Measurements from ENCODE around the gene PACSIN2.
A peak's percentile ranks its signal among the peaks of the same experiment; 100 is the strongest.
"Not testable (repeated sequence)": the region's sequence is repeated elsewhere in the genome, so short reads cannot be mapped to it uniquely, and the experiment has no call there.

The PACSIN2 gene

GRCh38 chr22:42991010-42991651, 23.8 kb downstream of the PACSIN2 start:
- DNase-seq: no peak

DNA sequence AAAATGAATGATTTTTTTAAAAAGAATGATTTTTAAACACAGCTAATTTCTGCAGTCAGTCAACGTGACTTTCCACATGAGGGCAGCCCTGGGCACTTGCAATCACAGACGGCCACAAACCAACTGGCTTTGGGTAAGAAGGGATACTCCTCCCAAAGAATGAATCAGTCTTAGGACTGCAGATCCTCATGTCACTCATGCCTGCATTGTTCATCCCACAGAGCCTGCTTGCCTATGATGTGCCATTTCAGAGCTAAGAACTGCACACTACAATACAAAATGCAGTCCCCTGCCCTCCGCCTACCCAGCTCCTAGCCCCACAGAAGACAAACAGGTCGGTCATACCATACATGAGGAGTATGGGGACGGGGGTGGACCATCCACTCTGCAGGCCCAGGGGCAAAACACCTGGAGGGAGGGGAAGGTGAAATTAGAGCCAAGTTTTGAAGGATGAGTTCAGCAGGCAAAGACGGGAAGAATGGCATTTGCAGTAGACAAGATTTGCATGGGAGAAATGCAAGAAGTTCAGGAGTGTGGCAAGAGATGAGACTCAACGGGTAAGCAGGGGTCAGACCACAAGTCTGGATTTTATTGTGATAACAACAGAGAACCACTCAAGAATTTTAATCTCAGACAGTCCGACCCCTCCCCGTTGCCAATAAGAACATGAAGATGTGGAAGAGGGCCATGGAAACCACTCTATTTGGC, 24.7 kb downstream of the PACSIN2 start:
- DNase-seq: no peak

GRCh38 chr22:42986115-42986514, 28.8 kb downstream of the PACSIN2 start:
- no peak for DNase-seq

DNA sequence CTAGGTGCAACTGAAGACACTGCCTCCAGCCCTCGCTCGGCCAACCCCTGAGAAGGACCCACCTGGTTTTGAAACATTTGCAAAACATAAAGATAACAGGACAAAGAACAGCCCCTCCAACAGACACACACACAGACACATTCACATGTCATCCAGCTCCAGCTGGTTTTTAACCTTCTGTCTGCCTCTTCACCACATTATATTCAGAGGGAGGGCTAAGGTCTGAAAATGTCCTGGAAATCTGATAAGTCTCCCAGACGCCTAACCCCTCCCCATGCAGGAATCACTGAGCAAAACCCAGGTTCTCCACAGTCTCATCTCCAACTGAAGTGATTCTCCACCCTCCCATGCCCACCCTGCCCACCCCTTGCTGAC, 29.4 kb downstream of the PACSIN2 start:
- no peak for DNase-seq

DNA sequence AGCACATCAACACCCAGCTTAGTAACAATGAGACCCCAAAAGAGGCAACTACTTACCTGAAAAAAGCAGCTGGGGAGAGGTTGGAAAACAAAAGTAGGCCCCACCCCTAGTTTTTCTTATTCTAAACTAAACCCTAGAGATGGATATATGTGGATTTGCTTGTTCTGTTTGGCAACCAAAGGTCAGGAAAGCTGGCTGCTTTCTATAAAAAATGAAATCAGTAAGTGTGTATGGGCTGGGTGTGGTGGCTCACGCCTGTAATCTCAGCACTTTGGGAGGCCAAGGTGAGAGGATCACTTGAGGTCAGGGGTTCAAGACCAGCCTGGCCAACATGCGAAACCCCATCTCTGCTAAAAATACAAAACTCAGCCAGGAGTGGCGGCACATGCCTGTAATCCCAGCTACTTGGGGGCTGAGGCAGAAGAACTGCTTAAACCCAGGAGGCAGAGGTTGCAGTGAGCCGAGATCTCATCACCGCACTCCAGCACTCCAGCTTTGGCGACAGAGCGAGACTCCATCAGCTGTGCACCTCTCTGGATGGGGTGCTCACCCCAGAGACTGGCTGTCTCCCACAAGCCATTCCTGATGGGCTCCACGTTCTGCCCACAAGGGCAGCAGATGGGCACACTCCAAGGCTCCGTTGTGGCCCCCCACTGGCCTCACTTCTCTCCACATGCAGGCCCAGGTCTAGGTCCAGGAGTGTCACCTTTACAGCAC, 30.0 kb downstream of the PACSIN2 start:
- DNase-seq: no peak

GRCh38 chr22:42984397-42984796, 30.6 kb downstream of the PACSIN2 start:
- no peak for DNase-seq

DNA sequence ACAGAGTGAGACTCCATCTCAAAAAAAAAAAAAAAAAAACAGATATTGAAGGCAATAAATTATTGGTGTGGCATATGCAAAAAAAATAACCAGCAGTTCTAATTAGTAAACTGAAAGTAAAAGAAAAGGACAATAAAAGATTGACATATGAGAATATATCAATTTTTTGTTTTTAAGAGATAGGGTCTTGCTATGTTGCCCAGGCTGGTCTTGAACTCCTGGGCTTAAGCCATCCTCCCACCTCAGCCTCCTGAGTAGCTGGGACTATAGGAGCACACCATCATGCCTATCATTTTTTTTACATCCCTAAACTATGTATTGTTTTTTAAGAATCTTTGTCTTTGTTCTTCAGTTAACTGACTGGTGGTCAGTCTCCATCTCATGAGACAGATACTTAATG, 31.5 kb downstream of the PACSIN2 start:
- no peak for DNase-seq

DNA sequence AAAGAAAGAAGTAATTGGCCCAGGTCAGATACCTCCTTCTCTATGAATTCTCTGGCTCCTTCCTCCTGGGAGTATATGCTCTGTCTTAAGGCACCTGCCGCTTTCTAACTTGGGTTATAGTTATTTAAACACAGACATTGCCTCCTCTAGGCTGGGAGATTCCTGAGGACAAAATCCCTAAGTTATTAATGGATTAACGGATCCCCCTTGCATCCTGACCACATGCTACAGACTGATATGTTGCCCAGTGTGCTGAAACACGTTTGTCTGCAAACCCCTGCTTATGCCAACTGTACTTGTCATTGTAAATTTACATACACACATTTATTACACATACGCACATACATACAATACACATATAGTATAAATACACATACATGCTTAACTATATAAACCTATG, 35.3 kb downstream of the PACSIN2 start:
- DNase-seq: no peak

- no peak for DNase-seq
Observed at GRCh38 chr22:42978453-42979103, 36.4 kb downstream of the PACSIN2 start.

DNA sequence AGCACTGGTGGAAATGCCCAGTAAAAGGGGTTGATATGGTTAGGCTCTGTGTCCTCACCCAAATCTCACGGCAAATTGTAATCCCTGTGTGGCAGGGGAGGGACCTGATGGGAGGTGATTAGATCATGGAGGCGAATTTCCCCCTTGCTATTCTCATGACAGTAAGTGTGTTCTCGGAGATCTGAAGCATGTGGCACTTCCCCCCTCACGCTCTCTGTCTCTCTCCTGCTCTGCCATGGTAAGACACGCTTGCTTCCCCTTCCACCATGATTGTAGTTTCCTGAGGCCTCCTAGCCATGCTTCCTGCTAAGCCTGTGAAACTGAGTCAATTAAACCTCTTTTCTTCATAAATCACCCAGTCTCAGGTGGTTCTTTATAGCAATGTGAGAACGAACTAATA, 37.4 kb downstream of the PACSIN2 start:
- no peak for DNase-seq

GRCh38 chr22:42976217-42976933, 38.6 kb downstream of the PACSIN2 start:
- no peak for DNase-seq

DNA sequence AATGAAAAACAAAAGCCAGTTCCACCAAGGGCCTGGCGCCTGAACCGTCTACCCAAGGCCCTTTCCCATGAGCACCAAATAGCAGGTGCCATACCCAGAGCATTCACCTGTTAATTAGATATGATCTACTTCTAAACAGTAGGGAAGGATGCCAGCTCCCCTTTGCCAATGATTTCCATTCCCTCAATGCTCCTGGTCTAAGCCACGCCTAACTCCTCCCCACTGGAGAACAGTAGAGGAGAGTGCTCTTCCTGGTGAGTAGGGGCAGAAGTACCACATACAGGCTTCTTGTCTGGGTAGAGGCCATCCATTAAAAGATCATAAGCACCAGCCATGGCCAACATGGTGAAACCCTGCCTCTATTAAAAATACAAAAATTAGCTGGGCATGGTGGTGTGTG, 40.7 kb downstream of the PACSIN2 start:
- DNase-seq: peak; percentile 52

- no peak for DNase-seq
Observed at GRCh38 chr22:42973536-42973881, 41.4 kb downstream of the PACSIN2 start.

GRCh38 chr22:42972649-42973535, 42.1 kb downstream of the PACSIN2 start:
- DNase-seq: no peak

DNA sequence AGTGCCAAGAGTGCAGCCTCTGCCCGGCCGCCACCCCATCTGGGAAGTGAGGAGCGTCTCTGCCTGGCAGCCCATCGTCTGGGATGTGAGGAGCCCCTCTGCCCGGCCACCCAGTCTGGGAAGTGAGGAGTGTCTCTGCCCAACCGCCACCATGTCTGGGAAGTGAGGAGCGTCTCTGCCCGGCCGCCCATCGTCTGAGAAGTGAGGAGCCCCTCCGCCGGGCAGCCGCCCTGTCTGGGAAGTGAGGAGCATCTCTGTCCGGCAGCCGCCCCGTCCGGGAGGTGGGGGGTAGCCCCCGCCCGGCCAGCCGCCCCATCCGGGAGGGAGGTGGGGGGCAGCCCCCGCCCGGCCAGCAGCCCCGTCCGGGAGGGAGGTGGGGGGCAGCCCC, 43.5 kb downstream of the PACSIN2 start:
- DNase-seq: not testable (repeated sequence)

DNA sequence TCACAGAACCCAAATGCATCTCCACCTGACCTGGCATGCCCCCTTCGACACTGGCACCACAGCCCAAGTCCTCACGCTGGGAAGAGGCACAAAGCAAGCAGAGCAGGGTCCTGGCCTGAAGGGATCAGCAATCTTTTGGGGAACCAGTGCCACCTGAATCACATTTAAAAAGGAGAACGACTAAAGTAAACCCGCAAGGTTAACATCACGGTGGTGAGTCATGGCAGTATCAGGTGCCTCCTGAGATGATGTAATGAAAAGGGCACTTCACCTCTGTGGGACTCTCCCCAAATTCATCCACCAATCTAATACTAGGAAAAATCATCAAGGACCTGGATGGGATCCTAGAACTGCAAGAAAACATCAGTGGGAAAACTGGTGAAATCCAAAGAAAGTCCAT, 44.9 kb downstream of the PACSIN2 start:
- DNase-seq: no peak

DNA sequence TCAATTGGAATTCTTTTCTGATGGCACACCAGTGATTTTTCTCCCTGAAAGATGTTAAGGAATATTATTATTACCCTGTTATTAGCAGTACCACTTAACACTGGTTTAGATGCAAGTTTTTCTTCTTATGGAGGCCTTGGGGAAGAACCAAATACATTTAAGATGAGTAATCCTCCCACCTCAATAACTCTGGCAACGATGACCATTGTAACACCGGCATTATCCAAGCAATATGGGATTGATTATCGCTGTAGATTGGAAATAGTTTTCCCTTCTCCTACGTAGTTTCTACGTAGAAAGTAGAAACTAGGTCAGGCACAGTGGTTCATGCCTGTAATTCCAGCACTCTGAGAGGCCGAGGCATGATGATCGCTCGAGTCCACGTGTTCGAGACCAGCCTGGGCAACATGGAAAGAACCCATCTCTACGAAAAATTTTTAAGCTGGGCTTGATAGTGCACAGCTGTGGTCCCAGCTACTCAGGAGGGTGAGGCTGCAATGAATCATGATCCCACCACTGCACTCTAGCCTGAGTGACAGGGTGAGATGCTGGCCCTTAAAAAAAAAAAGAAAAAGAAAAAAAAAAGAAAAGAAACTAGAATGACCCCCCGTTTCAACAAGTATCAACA, 45.5 kb downstream of the PACSIN2 start:
- no peak for DNase-seq

- DNase-seq: no peak
Observed at GRCh38 chr22:42967933-42968332, 47.0 kb downstream of the PACSIN2 start.

- no peak for DNase-seq
Observed at GRCh38 chr22:42967005-42967404, 47.9 kb downstream of the PACSIN2 start.

DNA sequence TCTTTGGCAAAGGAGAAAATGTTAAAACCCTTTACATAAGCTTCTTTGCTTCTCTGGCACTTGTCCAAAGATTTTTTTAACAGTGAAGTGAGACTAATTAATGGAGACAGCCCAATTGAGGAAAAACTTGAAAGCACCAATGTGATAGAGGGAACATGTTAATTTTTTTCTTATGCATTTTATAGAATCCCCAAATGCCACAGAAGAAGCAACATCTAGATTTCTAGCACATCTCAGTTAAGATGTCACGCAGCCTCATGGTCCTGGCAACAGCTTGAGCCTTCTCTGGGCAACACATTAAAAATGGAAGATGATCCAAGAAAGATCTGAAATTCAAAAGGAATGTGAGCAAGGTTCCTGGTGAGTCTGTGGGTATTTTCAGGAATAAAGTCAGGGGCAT, 48.5 kb downstream of the PACSIN2 start:
- no peak for DNase-seq

DNA sequence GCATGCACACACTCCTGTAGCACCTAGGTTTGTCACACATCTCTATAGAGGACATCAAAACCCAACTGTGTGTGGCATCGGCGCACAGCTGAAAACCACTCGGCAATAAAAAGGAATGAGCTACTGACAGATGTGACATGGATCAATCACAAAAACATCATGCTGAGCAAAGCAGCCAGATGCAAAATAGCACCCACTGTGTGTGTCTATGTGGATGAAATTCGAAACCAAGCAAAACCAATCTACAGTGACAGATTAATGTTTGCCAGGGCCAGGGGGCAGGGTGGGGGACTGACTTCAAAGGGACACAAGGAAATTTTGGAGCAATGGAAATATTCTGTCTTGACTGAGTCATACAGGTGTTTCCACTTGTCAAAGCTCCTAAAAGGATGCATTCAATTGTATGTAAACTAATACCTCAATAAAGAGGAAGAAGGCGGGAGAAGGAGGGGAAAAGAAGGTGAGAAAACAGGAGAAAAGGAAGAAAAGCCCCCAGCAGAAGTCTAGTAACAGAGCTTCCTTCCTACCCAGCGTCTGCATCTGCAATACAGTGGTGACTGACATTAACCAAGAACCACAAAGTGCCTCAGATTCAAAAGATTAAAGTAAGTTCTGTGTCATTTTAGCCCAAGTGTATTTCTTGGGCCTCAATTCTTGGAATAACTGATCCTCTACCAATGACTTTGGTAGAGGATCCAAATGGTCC, 49.8 kb downstream of the PACSIN2 start:
- peak; percentile 69 for DNase-seq
